ENCODE results near the gene HELZ.
"Not testable (repeated sequence)": the region's sequence is repeated elsewhere in the genome, so short reads cannot be mapped to it uniquely, and the experiment has no call there.

HELZ gene

DNA sequence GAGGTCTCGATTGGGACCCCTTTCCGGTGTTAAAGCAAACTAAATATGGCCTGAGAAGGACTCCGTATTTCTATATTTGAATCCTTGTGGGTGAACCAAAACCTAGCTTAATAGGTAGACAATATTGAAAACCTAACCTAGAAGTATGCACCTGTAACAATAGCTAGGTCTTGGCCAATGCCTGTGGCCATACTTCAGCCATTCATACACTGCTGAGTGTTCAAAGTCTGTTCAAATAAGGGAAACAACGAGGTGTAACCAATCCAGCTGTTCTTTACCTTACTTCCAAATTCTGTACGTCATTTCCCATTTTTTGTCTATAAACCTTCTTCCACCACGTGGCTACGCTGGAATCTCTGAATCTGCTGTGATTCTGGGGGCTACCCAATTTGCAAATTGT, 34.1 kb upstream of the HELZ start:
- Histone ChIP-seq H3K27me3 (no peaks in the 10 kb centered on the region), H3K36me3 (no peaks in the 10 kb centered on the region), H3K27ac (no peak overlapping the region), H3K4me3 (no peak overlapping the region), H3K9me3 (no peaks in the 10 kb centered on the region), H3K4me1 (no peaks in the 10 kb centered on the region)
- DNase-seq = no peak
- TF ChIP-seq, protein P1, sequence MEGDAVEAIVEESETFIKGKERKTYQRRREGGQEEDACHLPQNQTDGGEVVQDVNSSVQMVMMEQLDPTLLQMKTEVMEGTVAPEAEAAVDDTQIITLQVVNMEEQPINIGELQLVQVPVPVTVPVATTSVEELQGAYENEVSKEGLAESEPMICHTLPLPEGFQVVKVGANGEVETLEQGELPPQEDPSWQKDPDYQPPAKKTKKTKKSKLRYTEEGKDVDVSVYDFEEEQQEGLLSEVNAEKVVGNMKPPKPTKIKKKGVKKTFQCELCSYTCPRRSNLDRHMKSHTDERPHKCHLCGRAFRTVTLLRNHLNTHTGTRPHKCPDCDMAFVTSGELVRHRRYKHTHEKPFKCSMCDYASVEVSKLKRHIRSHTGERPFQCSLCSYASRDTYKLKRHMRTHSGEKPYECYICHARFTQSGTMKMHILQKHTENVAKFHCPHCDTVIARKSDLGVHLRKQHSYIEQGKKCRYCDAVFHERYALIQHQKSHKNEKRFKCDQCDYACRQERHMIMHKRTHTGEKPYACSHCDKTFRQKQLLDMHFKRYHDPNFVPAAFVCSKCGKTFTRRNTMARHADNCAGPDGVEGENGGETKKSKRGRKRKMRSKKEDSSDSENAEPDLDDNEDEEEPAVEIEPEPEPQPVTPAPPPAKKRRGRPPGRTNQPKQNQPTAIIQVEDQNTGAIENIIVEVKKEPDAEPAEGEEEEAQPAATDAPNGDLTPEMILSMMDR (IDR thresholded peaks at IDR 0.05) = no peak
- intact Hi-C loops (cut with DNase I; ENCODE audit: low total_unique reads) = no loop called here

DNA sequence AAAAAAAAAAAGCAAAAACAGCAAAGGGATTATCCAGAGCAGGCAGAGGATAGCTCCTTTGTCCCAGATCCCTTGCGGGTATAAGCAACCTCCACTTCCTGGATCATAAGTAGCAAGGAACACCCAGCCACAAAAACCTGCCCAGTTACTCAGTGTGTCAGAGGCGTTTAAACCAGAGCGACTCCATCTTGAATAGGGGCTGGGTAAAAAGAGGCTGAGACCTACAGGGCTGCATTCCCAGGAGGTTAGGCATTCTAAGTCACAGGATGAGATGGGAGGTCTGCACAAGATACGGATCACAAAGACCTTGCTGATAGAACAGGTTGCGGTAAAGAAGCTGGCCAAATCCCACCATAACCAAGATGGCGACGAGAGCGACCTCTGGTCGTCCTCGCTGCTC, 33.4 kb upstream of the HELZ start:
- no peaks in the 10 kb centered on the region for H3K9me3 ChIP-seq
- TF ChIP-seq, protein P1 (IDR thresholded peaks at IDR 0.05) = no peak
- no peaks in the 10 kb centered on the region for H3K36me3 ChIP-seq
- H3K27ac ChIP-seq = no peak overlapping the region
- no peak overlapping the region for H3K4me3 ChIP-seq
- H3K4me1 ChIP-seq = no peaks in the 10 kb centered on the region
- intact Hi-C loops (cut with DNase I; ENCODE audit: low total_unique reads) = no loop called here
- no peaks in the 10 kb centered on the region for H3K27me3 ChIP-seq
- DNase-seq = no peak

DNA sequence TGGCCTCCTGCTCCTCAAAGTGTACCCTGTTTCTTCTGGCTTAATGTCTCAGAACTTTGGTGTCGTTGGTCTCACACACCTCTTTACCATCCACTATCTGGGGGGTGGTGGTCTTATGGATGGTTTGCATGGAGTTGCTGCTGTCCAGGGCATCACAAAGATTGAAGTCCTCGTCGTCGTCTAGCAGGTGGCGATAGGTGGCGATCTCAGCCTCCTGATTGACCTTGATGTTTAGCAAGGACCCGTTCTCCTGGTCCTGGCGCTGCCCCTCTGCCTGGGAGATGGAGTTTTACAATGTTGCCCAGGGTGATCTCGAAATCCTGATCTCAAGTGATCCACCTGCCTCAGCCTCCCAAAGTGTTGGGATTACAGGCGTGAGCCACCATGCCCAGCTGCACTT, 31.1 kb upstream of the HELZ start:
- H3K4me3 ChIP-seq = no peak overlapping the region
- TF ChIP-seq, protein P1 (IDR thresholded peaks at IDR 0.05) = no peak
- H3K4me1 ChIP-seq = no peaks in the 10 kb centered on the region
- no peaks in the 10 kb centered on the region for H3K9me3 ChIP-seq
- H3K27me3 ChIP-seq = no peaks in the 10 kb centered on the region
- intact Hi-C loops (cut with DNase I; ENCODE audit: low total_unique reads) = no loop called here
- no peaks in the 10 kb centered on the region for H3K36me3 ChIP-seq
- DNase-seq = no peak
- H3K27ac ChIP-seq = no peak overlapping the region

- Histone ChIP-seq H3K9me3 (no peaks in the 10 kb centered on the region), H3K4me1 (no peaks in the 10 kb centered on the region), H3K36me3 (no peaks in the 10 kb centered on the region), H3K27me3 (no peaks in the 10 kb centered on the region), H3K4me3 (no peak overlapping the region), H3K27ac (no peak overlapping the region)
- TF ChIP-seq, protein P1 (IDR thresholded peaks at IDR 0.05) = no peak
- no peak for DNase-seq
- intact Hi-C loops (cut with DNase I; ENCODE audit: low total_unique reads) = no loop called here
These were observed 29.5 kb upstream of the HELZ start for GRCh38 chr17:67274466-67274865.

DNA sequence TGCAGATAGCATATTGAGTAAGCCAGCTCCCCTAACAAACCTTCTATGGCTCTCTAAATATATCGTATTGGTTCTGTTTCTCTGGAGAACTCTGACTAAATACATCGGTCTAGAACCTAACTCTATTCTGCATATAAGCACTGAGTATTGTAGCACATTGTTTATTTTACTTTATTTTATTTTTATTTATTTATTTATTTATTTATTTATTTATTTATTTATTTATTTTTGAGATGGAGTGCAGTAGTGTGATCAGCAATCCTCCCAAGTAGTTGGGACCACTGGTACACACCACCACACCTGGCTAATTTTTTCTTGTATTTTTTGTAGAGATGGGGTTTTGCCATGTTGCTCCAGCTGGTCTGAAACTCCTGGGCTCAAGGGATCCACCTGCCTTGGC, 28.9 kb upstream of the HELZ start:
- Histone ChIP-seq H3K27me3 (no peaks in the 10 kb centered on the region), H3K4me1 (no peaks in the 10 kb centered on the region), H3K27ac (no peak overlapping the region), H3K9me3 (no peaks in the 10 kb centered on the region), H3K4me3 (no peak overlapping the region), H3K36me3 (no peaks in the 10 kb centered on the region)
- DNase-seq = no peak
- TF ChIP-seq, protein P1 (IDR thresholded peaks at IDR 0.05) = no peak
- intact Hi-C loops (cut with DNase I; ENCODE audit: low total_unique reads) = no loop called here

DNA sequence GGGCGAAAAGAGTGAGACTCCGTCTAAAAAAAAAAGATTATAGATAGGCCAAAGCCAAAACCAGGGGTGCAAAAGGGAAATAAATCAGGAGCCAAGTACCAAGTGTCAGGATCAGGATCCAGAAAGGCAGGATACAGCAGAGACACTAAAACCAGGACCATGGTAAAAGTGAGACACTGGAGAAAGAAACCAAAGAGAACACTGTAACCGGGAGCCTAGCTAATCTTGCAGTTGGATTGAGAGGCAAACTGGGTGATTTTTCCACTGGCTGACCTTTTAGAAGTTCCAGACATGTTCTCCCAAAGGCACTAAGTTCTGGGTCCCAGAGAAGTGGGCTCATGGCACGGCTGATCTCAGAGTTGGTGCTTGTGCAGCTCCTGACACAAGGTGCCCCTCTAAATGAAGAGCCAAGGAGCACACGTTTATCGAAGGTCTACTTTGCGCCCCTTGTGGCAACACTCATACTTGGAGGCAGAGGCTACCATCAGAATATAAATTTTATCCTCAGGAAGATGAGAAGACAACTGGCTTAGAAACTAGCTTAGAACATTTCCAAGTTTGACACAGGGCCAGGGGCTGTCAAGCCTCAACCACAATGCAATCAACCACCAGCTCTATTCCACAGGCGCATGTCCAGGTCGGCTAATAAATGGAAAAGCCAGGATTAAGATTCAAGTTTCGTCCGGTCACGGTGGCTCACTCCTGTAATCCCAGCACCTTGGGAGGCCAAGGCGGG, 27.5 kb upstream of the HELZ start:
- TF ChIP-seq, protein P1 (IDR thresholded peaks at IDR 0.05) = no peak
- DNase-seq = no peak

GRCh38 chr17:67271187-67271586, 26.2 kb upstream of the HELZ start:
- H3K27ac ChIP-seq; H3K36me3 ChIP-seq; H3K9me3 ChIP-seq; H3K4me3 ChIP-seq; H3K4me1 ChIP-seq; DNase-seq; H3K27me3 ChIP-seq; intact Hi-C loops (cut with DNase I; ENCODE audit: low total_unique reads): not testable (repeated sequence)

More for the DNA sequence above, 27.5 kb upstream of the HELZ start:
- intact Hi-C loops (cut with DNase I; ENCODE audit: low total_unique reads) = no loop called here
- Histone ChIP-seq H3K4me3 (no peak overlapping the region), H3K9me3 (no peaks in the 10 kb centered on the region), H3K27ac (no peak overlapping the region), H3K4me1 (no peaks in the 10 kb centered on the region), H3K27me3 (no peaks in the 10 kb centered on the region), H3K36me3 (no peaks in the 10 kb centered on the region)
